ENCODE results near the gene AGPS. TPM values are rescaled to one million over a fixed set of nuclear protein-coding genes. Genes with fewer than 3 reads are reported as not detected.

The AGPS gene
- total and polyA plus RNA-seq, 10 of the 15 experiments (the other 5 are each of a cell fraction or from before 2014, with no cell fraction given): 7.9 to 54.2 (median 38.7) TPM

DNA sequence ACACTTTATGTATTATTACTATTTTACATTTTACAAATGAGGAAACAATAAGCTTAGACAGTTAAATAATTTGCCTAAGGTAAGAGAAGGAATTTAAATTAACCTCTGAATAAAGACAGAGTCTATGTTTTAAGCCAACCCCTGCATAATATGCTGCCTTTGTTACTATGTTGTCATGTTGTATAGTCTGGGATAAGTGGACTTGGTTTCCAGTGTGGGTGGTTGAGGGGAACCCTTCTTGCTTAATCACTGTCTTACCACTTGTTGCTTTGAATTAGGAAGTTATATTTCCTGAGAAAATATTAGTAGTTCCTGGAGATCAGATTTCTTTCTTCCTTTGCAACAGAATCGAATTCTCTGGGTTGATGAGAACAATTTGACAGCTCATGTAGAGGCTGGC is 52.6 kb downstream of the AGPS start:
- Histone ChIP-seq H3K27me3 (replicated peaks in 1 of 2; ENCODE audit: control insufficient read depth in 2 of 2, insufficient read depth in 2 of 2, low read length in 1 of 2) (no peaks in the 10 kb centered on the region), H2AFZ (ENCODE audit: control insufficient read depth, low read depth, low read length) (no peak overlapping the region), H4K20me1 (ENCODE audit: control insufficient read depth, insufficient read depth) (no peaks in the 10 kb centered on the region), H3K27ac (ENCODE audit: control insufficient read depth, insufficient read depth) (no peak overlapping the region), H3K4me1 (ENCODE audit: control insufficient read depth, insufficient read depth, low read length) (no peaks in the 10 kb centered on the region), H3K9ac (ENCODE audit: control insufficient read depth, insufficient read depth, low read length) (no peak overlapping the region), H3K4me2 (ENCODE audit: control insufficient read depth, insufficient read depth) (no peak overlapping the region), H3K79me2 (ENCODE audit: control insufficient read depth, insufficient read depth, low read length) (no peaks in the 10 kb centered on the region), H3K36me3 (ENCODE audit: control insufficient read depth in 2 of 2, insufficient read depth in 2 of 2, low read length in 1 of 2) (no peaks in the 10 kb centered on the region; a peak in 2 of 4 replicates), H3K4me3 (no peak overlapping the region), H3K9me3 (replicated peaks; ENCODE audit: control insufficient read depth, insufficient read depth, low read length) (no peaks in the 10 kb centered on the region; the same call in 2 of the 3 replicates)
- CTCF ChIA-PET: interaction anchor here (0.5 to 1.2 kb wide), 2 partner anchors 26 to 160 kb away, joined by 3 read pairs; no protein-coding TSS in a partner anchor
- SMC1A ChIA-PET (ENCODE audit: uncharacterized antibody, unreplicated experiment): interaction anchor here (1.0 kb wide), 1 partner anchor 8 kb away, joined by 3 read pairs; no protein-coding TSS in a partner anchor
- no peak for DNase-seq (ENCODE audit: low read depth, low spot score)
- WGBS (ENCODE audit: insufficient coverage, insufficient replicate concordance, low lambda C conversion rate, missing lambda C conversion rate): 57% methylated on average over 1 of the region's 1 CpG
- TF ChIP-seq NFIC (IDR thresholded peaks at IDR 0.05; ENCODE audit: low read depth, low read length): no peak
- no peak for TF ChIP-seq ZNF24 (IDR thresholded peaks at IDR 0.05)
- TF ChIP-seq ZBTB4 (CRISPR knock-in tag; IDR thresholded peaks at IDR 0.05): no peak
- no peak for TF ChIP-seq SUZ12 (IDR thresholded peaks at IDR 0.05; ENCODE audit: unreplicated experiment)
- no peak for TF ChIP-seq ESRRA (IDR thresholded peaks at IDR 0.05; ENCODE audit: low read length)
- no peak for FAIRE-seq
- ATAC-seq: no peak
- no TSS peak for BruUV-seq (replicated peaks)
- POLR2A ChIA-PET: no interaction called here
- in situ Hi-C loops (cut with MboI): no loop called here
- intact Hi-C loops (cut with micrococcal nuclease; ENCODE audit: unreplicated experiment): no loop called here
- RAD21 ChIA-PET (ENCODE audit: unreplicated experiment): no interaction called here
